A673 (cell line): ENCODE results near the gene KIF3A. TPM values are rescaled to one million over a fixed set of nuclear protein-coding genes. Genes with fewer than 3 reads are reported as not detected.

ENCODE experiments used
- BruUV-seq: library from RNA; stranded (reverse); fragments of 400-500 nt; replicated peaks from 2 replicates; lab custom pipeline; 2021; lab: Mats Ljungman, UMichigan
- CTCF ChIA-PET: fragments of 300-600 bp; sonication (Branson Sonifier 250); formaldehyde crosslinking; loops from one replicate; lab custom pipeline; 2022; ENCODE audit warnings: antibody characterized with exemption; lab: Charles Lee
- POLR2A ChIA-PET: fragments of 300-600 bp; sonication (Branson Sonifier 250); formaldehyde crosslinking; loops from one replicate; lab custom pipeline; 2022; ENCODE audit warnings: antibody characterized with exemption; ENCODE audit not compliant: low non-redundant PET; lab: Charles Lee
- DNase-seq: peaks from one replicate; pipeline ENCODE4 v3.0.0-alpha.2; 2015; ENCODE audit warnings: low spot score
- H3K27ac ChIP-seq: fragments of 200-600 bp; sonication (generic); 2 replicates; pipeline ENCODE4 v1.5.1; 2016; ENCODE audit warnings: mixed run types, low read depth, mild to moderate bottlenecking, mixed read lengths, antibody characterized with exemption, low read length; ENCODE audit not compliant: poor library complexity, severe bottlenecking
- H3K27me3 ChIP-seq: fragments of 200-600 bp; sonication (generic); replicated peaks from 2 replicates; pipeline ENCODE4 v1.6.1; 2017; ENCODE audit warnings: mixed run types, low read depth, mild to moderate bottlenecking, mixed read lengths, antibody characterized with exemption, low read length; ENCODE audit not compliant: insufficient read depth, poor library complexity
- H3K36me3 ChIP-seq: fragments of 200-600 bp; sonication (generic); 2 replicates; pipeline ENCODE4 v1.6.1; 2016; ENCODE audit warnings: mixed run types, mild to moderate bottlenecking, mixed read lengths, antibody characterized with exemption, low read length; ENCODE audit not compliant: insufficient read depth, poor library complexity, severe bottlenecking
- H3K4me1 ChIP-seq: fragments of 200-600 bp; sonication (generic); 2 replicates; pipeline ENCODE4 v1.6.1; 2017; ENCODE audit warnings: mixed run types, mild to moderate bottlenecking, mixed read lengths, antibody characterized with exemption, low read length; ENCODE audit not compliant: insufficient read depth, poor library complexity, severe bottlenecking
- H3K4me3 ChIP-seq: fragments of 200-600 bp; sonication (generic); 2 replicates; pipeline ENCODE4 v1.5.1; 2016; ENCODE audit warnings: low read depth, mixed run types, mild to moderate bottlenecking, mixed read lengths, low read length; ENCODE audit not compliant: poor library complexity, severe bottlenecking
- H3K9me3 ChIP-seq: fragments of 200-600 bp; sonication (generic); 2 replicates; pipeline ENCODE4 v1.6.1; 2016; ENCODE audit warnings: mixed run types, low read depth, mild to moderate bottlenecking, mixed read lengths, antibody characterized with exemption, low read length; ENCODE audit not compliant: poor library complexity, severe bottlenecking
- EZH2 ChIP-seq: fragments of 200-600 bp; sonication (generic); IDR thresholded peaks from 2 replicates; pipeline ENCODE4 v1.6.1; 2017; ENCODE audit warnings: borderline replicate concordance, low read depth, mild to moderate bottlenecking, mixed read lengths, antibody characterized with exemption, low read length; ENCODE audit not compliant: poor library complexity, severe bottlenecking
- intact Hi-C: fragments of 100-400 bp; cut with micrococcal nuclease; formaldehyde crosslinking; loops from one replicate; pipeline ENCODE4 v1.10.0; 2022; ENCODE audit not compliant: unreplicated experiment
- total RNA-seq: library from RNA; stranded (reverse); gene quantifications from 2 replicates; pipeline ENCODE4 v1.2.3, GENCODE V29; 2021
- TF ChIP-seq, protein P1 (sequence below): fragments of 300-800, 200-600 bp; sonication (generic); conservative IDR thresholded peaks from 2 replicates; pipeline ENCODE4 v1.5.1; 2017; ENCODE audit warnings: low read depth, mild to moderate bottlenecking, antibody characterized with exemption, low read length, moderate library complexity, mixed read lengths

KIF3A gene
- total RNA-seq, 1 experiment from 2014 or later: 19.1 TPM

DNA sequence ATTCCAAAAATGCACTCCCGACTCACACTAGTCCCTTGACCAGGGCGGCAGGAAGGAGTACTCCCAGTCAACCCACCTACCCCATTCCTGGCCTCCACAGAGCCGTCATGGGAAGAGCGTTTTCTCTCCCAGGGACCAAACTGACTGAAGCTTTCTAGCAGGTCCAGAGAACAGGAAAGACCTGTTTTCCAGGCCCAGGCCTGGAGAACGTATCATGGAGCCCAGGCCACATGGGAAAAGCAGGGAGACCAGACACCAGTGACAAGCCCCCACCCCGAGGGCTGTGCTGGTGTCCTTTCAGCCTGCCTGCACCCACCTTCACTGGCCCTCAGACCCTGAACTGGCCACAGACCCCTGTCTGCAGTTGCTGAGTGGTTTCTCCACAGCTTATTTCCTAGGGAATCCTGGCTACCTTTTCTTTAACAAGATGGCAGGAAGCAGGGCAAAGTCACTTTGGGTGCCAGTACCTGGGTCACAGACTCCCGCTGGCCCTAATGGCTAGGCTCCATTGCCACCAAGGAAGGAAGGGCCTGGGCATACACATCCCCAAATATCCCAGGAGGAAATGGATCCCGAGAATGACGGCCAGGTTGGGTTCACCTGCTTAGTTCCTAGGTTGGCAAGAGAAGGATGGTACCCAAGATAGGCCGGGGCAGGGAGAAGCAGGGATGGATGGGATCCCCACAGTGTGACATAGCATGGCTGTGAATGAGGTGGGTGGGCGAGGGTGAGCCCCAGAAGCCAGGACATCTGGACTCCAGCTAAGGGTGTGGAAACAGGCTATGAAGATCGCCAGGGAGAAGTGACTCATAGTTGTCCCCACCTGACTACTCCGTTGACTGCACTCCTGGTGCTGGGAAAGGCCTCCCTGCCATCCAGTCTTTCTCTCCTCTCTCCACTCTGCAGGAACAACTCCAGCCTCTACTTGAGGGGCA, 22.0 kb upstream of the KIF3A start:
- Histone ChIP-seq H3K4me1 (no peaks in the 10 kb centered on the region), H3K9me3 (no peaks in the 10 kb centered on the region), H3K36me3 (peaks cover 10% of the 10 kb centered on the region), H3K27me3 (no peaks in the 10 kb centered on the region), H3K4me3 (no peak overlapping the region), H3K27ac (no peak overlapping the region)
- no TSS peak for BruUV-seq
- DNase-seq: no peak
- ChIA-PET POLR2A (no interaction called here), CTCF (no interaction called here)
- intact Hi-C loops: no loop called here
- no peak for TF ChIP-seq EZH2
- TF ChIP-seq, protein P1, sequence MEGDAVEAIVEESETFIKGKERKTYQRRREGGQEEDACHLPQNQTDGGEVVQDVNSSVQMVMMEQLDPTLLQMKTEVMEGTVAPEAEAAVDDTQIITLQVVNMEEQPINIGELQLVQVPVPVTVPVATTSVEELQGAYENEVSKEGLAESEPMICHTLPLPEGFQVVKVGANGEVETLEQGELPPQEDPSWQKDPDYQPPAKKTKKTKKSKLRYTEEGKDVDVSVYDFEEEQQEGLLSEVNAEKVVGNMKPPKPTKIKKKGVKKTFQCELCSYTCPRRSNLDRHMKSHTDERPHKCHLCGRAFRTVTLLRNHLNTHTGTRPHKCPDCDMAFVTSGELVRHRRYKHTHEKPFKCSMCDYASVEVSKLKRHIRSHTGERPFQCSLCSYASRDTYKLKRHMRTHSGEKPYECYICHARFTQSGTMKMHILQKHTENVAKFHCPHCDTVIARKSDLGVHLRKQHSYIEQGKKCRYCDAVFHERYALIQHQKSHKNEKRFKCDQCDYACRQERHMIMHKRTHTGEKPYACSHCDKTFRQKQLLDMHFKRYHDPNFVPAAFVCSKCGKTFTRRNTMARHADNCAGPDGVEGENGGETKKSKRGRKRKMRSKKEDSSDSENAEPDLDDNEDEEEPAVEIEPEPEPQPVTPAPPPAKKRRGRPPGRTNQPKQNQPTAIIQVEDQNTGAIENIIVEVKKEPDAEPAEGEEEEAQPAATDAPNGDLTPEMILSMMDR: no peak

- no peaks in the 10 kb centered on the region for H3K27me3 ChIP-seq
- no peaks in the 10 kb centered on the region for H3K9me3 ChIP-seq
- no peak overlapping the region for H3K27ac ChIP-seq
- H3K4me3 ChIP-seq: no peak overlapping the region
- no peak for TF ChIP-seq EZH2
- TF ChIP-seq, protein P1: no peak
- CTCF ChIA-PET: no interaction called here
- no TSS peak for BruUV-seq
- H3K4me1 ChIP-seq: no peaks in the 10 kb centered on the region
- no peak for DNase-seq
- peaks cover 7% of the 10 kb centered on the region for H3K36me3 ChIP-seq
- intact Hi-C loops: no loop called here
- POLR2A ChIA-PET: no interaction called here
These were observed 21.1 kb upstream of the KIF3A start for GRCh38 chr5:132758451-132758850.

DNA sequence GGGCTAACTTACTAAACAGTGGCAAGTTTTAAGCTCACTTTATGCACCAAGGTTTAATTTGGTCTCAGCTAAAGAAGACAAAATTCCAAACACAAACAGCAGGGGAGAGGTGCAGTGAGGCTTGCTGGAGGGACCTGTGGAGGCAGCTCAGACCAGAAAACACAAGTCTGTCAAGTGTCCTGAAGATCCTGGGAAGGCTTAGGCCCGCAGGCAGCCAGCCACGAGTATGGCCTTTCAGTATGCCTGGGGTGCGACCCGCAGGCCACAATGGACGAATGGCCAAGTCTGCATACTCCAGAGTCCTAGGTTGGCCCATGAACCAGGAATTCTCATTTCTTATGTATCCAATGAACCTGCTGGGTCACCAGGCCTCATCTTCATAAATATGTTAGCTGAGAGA, 19.2 kb upstream of the KIF3A start:
- H3K27me3 ChIP-seq: no peaks in the 10 kb centered on the region
- H3K4me1 ChIP-seq: no peaks in the 10 kb centered on the region
- intact Hi-C loops: no loop called here
- no TSS peak for BruUV-seq
- peaks cover 4% of the 10 kb centered on the region for H3K36me3 ChIP-seq
- CTCF ChIA-PET: no interaction called here
- TF ChIP-seq EZH2: no peak
- TF ChIP-seq, protein P1: no peak
- H3K4me3 ChIP-seq: no peak overlapping the region
- H3K9me3 ChIP-seq: no peaks in the 10 kb centered on the region
- no peak overlapping the region for H3K27ac ChIP-seq
- no peak for DNase-seq
- POLR2A ChIA-PET: no interaction called here
